HG03460 (cell line): ENCODE results near the gene CCDC88A.

ENCODE experiments used
- ATAC-seq: cut with Tn5 transposase; IDR thresholded peaks from one replicate; pipeline ENCODE4 v1.9.1; 2021; ENCODE audit not compliant: unreplicated experiment

The CCDC88A gene

DNA sequence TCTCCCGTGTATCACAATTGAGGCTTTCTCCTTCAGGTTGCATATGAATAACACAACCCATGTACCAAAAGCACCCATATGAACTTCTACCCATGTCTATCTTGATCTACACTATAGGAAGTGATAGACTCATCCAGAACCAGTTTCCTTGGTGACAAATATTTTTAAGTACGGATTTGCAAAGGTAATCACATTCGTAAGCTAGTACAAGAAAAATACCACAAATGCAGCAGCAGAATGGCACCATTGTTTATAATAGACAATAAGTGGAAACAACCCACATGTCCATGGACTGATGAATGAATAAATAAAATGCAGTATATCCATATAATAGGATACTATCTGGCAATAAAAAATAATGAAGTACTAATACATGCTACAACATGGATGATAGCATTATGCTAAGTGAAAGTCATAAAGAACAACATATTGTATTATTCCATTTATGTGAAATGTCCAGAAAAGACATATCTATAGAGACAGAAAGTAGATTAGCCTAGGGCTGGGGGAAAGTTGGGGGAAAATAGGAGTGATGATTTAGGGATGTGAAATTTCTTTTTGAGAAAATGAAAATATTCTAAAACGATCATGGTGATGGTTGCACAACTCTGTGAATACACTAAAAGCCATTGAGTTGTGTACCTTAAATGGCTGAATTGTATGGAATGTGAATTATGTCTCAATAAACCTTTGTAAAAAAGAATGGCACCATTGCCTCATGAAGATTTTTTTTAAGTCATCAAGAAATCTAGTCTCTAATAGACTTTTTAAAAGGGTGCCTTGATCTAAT lies 3.4 kb upstream of the CCDC88A start:
- no peak for ATAC-seq

DNA sequence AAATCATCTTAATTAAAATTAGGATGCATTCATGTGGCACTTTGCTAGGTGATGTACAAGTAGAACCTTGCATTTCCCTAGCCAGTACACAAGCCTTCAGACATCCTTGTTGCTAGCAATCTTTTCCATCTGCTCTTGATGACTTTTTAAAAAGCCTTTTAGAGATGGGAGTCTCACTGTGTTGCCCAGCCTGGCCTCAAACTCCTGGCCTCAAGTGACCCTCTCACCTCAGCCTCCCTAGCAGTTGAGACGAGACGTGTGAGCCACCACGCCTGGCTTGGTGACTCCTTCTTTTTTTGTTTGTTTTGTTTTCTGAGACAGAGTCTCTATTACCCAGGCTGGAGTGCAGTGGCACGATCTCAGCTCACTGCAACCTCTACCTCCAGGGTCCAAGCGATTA lies 1.7 kb upstream of the CCDC88A start:
- ATAC-seq = no peak

DNA sequence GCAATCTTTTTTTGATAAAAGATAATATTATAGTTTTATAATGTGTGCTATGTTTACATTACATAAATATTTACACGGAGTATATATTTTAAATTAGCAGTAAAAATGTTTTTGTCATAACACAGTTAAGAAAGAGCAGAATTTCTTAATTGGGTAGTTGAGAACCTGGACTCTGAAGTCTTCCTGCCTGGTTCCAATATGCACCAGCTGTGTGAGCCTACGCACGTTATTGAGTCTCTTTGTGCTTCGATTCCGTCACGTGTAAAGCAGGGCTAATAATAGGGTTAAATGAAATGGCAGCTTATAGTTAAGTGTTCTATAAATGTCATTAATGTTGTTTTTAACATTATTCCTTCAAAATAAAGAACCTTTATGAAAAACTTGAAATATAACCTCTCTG lies 1.2 kb upstream of the CCDC88A start:
- ATAC-seq = no peak

- ATAC-seq = no peak
Measured at GRCh38 chr2:55420439-55420725, 726 bp upstream of the CCDC88A start.

DNA sequence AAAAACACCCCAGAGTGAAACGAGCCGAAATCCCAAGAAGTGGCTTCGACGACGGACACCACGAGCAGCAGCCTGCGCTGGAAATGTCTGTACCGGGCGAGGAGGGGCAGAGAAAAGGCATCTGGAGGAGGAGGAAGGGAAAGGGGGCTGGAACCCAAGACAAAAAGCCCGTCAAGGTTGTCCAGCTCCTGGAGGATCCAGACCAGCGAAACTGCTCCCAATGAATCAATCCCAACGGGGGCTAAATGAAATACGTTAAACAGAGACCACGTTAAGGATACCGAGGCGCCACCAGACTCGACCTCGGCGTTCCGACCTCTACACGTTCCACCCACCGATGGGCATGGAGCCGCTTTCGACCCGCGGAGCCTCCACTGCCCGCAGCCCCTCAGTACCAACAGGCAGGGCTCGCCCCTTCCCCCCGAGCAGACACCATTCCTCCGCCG lies 400 bp downstream of the CCDC88A start:
- ATAC-seq = peak; percentile 10

- no peak for ATAC-seq
Measured at GRCh38 chr2:55418512-55419232, 984 bp downstream of the CCDC88A start.

DNA sequence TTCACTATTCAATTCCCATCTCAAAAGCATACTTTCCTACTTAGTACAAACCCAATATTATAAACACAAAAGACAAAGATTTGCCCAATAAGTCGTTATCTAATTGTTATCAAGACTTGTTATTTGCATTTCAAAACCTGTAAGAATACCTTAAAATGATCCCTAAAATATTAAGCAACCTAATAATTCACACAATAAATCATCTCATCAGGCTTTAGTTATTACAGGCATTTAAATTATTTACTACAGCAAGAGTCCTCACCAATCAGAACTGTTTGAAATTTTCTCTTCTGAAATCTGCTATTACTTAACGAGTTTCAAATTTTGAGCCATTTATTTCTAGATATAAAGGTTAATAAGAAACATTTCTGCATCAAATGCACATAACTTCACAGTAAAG lies 1.6 kb downstream of the CCDC88A start:
- no peak for ATAC-seq

- ATAC-seq = no peak
Measured at GRCh38 chr2:55416786-55417568, 2.7 kb downstream of the CCDC88A start.

DNA sequence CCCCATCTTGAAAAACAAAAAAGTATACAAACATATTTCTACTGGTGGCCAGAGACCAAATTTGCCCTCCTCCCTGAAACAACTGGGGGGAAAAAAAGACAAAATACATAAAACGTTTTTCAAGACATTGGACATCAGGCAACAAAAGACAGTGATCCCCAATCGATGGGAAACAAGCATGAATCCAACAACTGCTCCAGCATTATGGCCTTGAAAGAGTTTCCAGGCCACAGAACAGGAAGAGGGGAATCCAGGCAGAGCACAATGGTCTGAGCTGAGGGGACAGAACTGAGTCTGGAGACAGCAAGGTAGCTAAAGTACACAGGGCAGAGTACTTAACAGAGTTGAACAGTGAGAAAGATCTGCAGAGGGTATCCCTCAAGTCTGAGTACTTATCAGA lies 4.4 kb downstream of the CCDC88A start:
- ATAC-seq = no peak

GRCh38 chr2:55408918-55409868 lies 10.5 kb downstream of the CCDC88A start:
- no peak for ATAC-seq

- no peak for ATAC-seq
Measured at GRCh38 chr2:55408098-55408882, 11.4 kb downstream of the CCDC88A start.

DNA sequence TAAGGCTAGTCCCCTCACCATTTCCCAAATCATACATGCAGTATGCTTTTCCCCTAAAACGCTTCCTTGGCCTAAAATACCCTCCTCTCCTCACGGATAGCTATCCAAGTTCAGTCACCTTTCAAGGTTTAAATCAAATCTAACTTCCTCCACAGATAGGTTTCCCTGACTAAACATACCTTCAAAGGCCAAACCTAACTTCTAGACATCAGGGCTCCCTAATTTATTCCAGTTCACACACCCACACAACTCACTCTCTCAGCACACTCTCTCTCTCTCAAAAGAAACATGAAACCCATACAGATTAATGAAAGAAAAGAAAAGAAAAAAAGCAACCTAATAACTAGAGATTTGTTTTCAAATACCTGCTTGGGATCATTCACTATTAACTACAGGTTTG lies 14.5 kb downstream of the CCDC88A start:
- ATAC-seq = no peak

- no peak for ATAC-seq
Measured at GRCh38 chr2:55403256-55403998, 16.2 kb downstream of the CCDC88A start.

DNA sequence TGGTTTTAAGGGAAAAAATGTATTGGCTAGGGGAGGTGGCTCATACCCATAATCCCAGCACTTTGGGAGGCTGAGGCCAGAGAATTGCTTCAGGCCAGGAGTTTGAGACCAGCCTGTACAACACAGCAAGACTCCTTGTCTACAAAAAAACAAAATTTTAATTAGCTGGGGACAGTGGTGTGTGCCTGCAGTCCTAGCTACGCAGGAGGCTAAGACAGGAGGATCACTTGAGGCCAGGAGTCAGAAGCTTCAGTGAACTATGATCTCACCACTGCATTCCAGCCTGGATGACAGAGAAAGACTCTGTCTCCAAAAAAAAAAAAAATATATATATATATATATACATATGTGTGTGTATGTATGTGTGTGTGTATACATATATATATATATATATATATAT lies 18.5 kb downstream of the CCDC88A start:
- ATAC-seq = no peak

- ATAC-seq = no peak
Measured at GRCh38 chr2:55400332-55400731, 19.3 kb downstream of the CCDC88A start.

- ATAC-seq = no peak
Measured at GRCh38 chr2:55399815-55400214, 19.8 kb downstream of the CCDC88A start.

GRCh38 chr2:55395724-55396605 lies 23.7 kb downstream of the CCDC88A start:
- ATAC-seq = no peak

GRCh38 chr2:55391615-55392242 lies 27.9 kb downstream of the CCDC88A start:
- no peak for ATAC-seq
